IPS-NIHi7 (cell line): ENCODE measurements around the gene SLC19A1.

Experiments
- DNase-seq: peaks from one replicate; pipeline ENCODE4 v3.0.0; 2012; ENCODE audit warnings: mixed read lengths; ENCODE audit errors: extremely low spot score

SLC19A1 gene

GRCh38 chr21:45517249-45518065, 24.8 kb downstream of the SLC19A1 start:
- no peak for DNase-seq

- DNase-seq = no peak
These were observed 25.5 kb downstream of the SLC19A1 start for GRCh38 chr21:45516671-45517151.

- DNase-seq = no peak
These were observed 26.1 kb downstream of the SLC19A1 start for GRCh38 chr21:45516071-45516670.

- peak; percentile 52 for DNase-seq
These were observed 26.8 kb downstream of the SLC19A1 start for GRCh38 chr21:45515241-45516061.

DNA sequence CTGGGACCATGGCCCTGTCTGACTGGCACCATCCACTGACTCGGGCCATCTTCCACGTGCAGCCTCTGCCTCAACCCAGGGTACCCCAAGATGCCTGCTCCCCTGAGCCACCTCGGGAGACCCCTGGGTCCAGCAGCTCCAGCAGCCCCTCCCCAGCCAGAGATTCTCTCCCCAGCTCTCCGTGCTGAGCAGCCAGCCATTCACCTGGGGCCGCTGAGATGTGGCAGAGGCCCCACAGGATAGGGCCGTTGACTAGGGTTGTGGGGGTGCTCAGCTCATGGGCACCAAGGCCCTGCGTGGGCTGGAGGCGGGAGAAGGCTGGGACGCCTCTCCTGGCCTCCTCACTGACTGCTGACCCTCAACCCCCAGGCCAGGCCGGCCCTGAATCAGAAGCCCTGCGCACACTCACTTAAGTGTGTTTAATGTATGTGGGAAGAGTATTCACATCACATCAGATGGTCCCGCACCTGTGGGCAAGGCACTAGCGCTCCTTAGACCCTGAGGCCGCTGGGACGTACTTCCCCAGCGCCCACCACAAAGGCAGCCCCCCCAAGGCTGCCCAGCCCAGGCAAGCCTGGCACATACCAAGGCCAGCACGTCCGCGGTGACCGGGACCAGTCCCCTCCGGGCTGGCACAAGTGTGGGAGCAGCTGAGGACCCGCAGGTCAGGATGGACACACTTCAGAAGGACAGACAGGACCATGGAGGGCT, 27.8 kb downstream of the SLC19A1 start:
- DNase-seq = no peak

DNA sequence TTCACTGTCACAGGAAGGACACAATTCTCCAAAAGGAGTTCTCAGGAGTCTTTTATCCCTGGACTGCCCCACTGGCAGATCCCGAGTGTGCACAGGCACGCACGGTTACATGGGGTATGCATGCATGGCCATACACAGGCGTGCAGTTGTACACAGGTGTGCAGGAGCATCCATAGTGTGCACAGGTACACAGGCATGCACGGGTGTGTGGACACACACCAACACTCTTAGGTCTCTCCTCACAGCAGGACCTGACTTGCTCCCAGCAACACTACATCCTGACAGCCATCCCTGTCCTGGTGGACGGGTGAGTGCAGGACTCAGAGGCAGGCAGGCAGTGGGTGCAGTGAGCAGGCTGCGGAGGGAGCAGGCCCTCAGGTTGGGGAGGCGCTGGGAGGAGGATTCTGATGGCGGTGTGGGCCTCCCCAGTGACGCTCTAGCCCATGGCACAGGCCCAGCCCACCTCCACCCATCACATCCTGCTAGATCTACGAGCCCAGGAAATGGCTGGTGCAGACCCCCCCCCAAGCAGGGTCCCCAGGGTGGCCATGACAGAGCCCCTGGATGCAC, 28.4 kb downstream of the SLC19A1 start:
- DNase-seq = no peak

DNA sequence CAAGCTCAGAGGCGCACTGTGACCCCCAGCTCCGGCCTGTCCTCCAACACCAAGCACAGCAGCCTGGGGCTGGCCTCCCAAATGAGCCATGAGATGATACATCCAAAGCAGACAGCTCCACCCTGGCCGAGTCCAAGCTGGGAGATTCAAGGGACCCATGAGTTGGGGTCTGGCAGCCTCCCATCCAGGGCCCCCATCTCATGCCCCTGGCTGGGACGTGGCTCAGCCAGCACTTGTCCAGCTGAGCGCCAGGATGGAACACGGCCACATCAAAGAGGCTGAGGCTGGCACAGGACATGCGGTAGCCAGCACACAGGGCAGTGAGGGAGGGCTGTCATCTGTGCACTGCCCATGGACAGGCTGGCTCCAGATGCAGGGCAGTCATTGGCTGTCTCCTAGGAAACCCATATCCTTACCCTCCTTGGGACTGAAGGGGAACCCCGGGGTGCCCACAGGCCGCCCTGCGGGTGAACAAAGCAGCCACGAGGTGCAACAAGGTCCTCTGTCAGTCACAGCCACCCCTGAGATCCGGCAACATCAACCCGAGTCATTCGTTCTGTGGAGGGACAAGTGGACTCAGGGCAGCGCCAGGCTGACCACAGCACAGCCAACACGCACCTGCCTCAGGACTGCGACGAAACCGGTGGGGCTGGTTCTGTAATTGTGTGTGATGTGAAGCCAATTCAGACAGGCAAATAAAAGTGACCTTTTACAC, 29.1 kb downstream of the SLC19A1 start:
- no peak for DNase-seq

- DNase-seq = no peak
These were observed 29.6 kb downstream of the SLC19A1 start for GRCh38 chr21:45512626-45513002.

DNA sequence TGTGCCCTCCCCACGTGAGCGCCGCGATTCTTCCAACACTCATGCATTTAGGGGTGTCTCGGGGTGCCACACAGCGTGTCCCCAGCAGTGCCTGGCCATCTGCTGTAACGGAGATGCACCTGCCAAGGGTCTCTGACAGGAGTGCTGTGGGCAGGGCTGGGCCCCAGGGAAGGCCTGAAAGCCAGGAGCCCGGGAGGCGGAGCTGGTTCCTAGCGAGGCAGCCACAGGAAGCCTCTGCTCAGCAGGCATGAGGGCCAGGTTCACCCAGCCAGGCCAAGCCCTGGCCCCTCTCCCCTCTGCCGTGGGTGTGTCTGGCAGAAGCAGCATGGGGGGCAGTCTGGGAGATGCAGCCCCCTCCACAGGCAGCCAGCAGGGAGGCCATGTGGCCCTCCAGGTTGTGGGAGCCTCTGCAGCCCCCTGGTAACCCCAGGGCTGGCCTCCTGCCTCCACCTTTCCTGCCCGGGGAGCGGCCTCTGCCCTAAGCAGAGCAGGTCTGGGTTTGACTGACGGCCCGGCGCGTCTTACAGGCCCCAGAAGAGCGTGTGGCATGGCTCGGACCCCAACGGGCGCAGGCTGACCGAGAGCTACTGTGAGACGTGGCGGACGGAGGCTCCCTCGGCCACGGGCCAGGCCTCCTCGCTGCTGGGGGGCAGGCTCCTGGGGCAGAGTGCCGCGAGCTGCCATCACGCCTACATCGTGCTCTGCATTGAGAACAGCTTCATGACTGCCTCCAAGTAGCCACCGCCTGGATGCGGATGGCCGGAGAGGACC, 30.4 kb downstream of the SLC19A1 start:
- DNase-seq = no peak

DNA sequence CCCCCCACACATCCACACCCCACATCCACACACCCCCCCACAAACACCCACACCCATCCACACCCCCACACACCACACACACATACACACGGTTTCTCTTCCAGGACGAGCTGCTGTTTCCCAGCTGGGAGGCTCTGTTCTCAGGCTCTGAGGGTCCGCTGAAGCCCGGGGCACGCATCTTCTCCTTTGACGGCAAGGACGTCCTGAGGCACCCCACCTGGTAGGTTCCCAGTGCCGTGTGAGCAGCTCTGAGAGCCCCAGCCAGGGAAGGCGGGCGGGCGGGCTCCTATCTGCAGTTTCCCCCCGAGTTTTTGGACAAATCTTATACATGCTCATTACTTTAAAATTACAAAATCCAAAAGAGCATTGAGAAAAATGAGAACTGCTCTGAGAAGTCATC, 31.2 kb downstream of the SLC19A1 start:
- DNase-seq = no peak

GRCh38 chr21:45510466-45510955, 31.7 kb downstream of the SLC19A1 start:
- no peak for DNase-seq

- DNase-seq = no peak
These were observed 32.4 kb downstream of the SLC19A1 start for GRCh38 chr21:45509566-45510465.

DNA sequence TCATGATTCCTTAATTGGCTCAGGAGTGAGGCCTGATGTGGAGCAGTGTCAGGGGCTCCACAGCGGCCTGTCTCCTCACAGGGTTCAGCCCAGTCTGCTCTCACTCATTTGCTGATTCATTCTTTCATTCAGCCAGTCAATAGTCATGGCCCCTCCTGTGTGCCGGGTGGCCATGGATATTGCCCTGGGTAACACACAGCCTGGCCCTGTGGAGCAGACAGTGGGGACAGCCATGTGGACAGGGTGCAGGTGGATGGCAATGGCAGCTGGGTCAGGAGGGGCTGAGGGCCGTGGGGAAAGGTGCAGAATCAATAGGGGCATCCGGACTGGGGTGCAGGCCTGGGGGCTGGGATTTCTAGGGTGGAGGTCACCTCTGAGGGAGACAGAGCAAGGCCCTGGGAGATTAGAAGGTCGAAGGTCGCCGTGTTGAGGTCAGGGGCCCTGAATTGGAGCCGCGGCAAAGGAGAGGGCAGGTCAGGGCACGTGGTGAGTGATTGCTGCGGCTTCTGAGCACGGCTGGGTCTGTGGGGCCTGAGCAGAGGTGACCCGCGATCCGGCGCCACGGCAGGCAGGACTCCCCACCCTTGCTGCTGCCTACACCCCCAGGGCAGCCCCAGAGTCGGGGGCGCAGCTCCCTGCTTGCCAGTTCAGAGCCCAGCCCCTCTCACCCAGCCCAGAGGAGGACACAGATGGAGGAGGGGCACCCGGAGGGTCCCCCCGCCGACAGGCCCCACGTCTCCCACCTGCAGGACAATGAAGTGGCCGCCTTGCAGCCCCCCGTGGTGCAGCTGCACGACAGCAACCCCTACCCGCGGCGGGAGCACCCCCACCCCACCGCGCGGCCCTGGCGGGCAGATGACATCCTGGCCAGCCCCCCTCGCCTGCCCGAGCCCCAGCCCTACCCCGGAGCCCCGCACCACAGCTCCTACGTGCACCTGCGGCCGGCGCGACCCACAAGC, 33.4 kb downstream of the SLC19A1 start:
- DNase-seq = no peak

GRCh38 chr21:45507888-45508508, 34.2 kb downstream of the SLC19A1 start:
- no peak for DNase-seq

DNA sequence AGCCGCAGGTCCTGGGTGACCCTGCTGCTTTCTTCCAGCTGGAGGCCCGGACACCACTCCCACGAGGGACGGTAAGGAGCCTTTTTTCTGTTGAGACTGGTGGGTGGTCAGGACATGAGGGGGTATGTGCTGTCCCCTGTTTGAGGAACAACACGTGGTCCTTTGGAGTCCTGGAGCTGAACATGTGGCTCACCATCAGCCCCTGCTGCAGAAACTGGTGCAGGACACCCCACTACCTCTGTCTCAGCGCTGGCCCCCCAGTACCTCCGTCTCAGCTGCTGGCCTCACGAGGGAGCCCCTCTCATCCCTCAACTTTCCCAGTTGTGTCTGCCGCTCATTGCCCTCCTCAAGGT, 34.7 kb downstream of the SLC19A1 start:
- DNase-seq = no peak

DNA sequence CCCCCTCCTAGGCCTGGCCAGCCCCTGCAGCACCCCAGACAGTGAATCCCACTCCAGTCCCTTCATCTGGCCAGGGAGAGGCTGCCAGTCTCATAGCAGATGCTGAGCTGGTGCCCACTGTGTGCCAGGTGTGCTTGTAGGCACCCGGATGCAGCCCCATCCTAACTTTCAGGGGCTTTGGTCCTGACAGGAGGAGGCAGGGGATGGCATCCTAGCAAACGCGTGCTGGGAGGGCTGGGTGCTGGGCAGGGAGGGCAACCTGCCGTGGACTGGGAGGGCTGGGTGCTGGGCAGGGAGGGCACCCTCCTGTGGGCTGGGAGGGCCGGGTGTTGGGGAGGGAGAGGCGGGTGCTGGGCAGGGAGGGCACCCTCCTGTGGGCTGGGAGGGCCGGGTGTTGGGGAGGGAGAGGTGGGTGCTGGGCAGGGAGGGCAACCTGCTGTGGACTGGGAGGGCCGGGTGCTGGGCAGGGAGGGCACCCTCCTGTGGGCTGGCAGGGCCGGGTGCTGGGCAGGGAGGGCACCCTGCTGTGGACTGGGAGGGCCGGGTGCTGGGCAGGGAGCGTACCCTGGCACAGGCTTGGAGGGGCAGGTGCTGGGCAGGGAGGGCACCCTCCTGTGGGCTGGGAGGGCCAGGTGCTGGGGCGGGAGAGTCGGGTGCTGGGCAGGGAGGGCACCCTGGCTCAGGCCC, 35.3 kb downstream of the SLC19A1 start:
- DNase-seq = no peak
